Body of pancreas (tissue), 4 donors: ENCODE data around the gene C3orf38.

ENCODE experiments used
- POLR2A ChIP-seq, 3 donors: fragments of 450-650 bp; IDR thresholded peaks; one replicate each; pipeline ENCODE4 v1.6.1; 2016; ENCODE audit warnings: antibody characterized with exemption in 3 of 3, mild to moderate bottlenecking in 2 of 3
- TF ChIP-seq, protein P1 (sequence below), 7 experiments: fragments of 450-650 bp in 4 of 7; fragments of 200-600 bp in 3 of 7; sonication (generic) in 3 of 7; IDR thresholded peaks; one replicate each; pipeline ENCODE4 v1.5.1; 2016 to 2019; ENCODE audit warnings: antibody characterized with exemption in 7 of 7

DNA sequence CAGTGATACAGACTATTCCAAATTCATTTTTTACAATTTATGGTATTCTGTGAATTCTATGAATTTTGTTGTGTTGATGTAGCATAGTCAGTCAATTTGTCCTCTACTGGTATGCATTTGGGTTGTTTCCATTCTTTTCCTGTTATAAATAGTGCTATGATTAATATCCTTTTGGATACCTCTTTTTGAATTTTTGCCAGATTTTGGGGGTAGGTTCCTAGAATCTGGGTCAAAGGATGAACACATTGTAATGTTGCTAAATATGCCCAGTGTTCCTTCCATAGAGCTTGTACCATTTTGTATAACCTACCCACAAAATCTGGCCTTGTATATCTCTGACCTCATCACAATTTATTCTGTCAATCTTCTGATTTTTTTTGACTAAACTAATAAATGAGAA lies 44.4 kb upstream of the C3orf38 start:
- TF ChIP-seq, protein P1, sequence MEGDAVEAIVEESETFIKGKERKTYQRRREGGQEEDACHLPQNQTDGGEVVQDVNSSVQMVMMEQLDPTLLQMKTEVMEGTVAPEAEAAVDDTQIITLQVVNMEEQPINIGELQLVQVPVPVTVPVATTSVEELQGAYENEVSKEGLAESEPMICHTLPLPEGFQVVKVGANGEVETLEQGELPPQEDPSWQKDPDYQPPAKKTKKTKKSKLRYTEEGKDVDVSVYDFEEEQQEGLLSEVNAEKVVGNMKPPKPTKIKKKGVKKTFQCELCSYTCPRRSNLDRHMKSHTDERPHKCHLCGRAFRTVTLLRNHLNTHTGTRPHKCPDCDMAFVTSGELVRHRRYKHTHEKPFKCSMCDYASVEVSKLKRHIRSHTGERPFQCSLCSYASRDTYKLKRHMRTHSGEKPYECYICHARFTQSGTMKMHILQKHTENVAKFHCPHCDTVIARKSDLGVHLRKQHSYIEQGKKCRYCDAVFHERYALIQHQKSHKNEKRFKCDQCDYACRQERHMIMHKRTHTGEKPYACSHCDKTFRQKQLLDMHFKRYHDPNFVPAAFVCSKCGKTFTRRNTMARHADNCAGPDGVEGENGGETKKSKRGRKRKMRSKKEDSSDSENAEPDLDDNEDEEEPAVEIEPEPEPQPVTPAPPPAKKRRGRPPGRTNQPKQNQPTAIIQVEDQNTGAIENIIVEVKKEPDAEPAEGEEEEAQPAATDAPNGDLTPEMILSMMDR (IDR thresholded peaks at IDR 0.05) = no peak
- TF ChIP-seq POLR2A (IDR thresholded peaks at IDR 0.05) = no peak
